Endodermal cell (in vitro differentiated cells): ENCODE data around the gene RPL32. TPM values are rescaled to one million over a fixed set of nuclear protein-coding genes. Genes with fewer than 3 reads are reported as not detected.

Experiments used
- DNase-seq: peaks from one replicate; pipeline ENCODE4 v3.0.0-alpha.2; 2017
- H3K27ac ChIP-seq: 2 replicates; pipeline ENCODE4 v1.5.1; 2013; ENCODE audit warnings: mild to moderate bottlenecking, low read depth, low read length, moderate library complexity
- H3K27me3 ChIP-seq: 2 replicates; pipeline ENCODE4 v1.6.1; 2013; ENCODE audit warnings: mild to moderate bottlenecking, low read length, moderate library complexity; ENCODE audit not compliant: insufficient read depth, control insufficient read depth, poor library complexity, severe bottlenecking
- H3K36me3 ChIP-seq: 2 replicates; pipeline ENCODE4 v1.7.0; 2013; ENCODE audit warnings: mild to moderate bottlenecking, low read length, moderate library complexity; ENCODE audit not compliant: control insufficient read depth, insufficient read depth
- H3K4me1 ChIP-seq: one replicate; pipeline ENCODE4 v1.7.0; 2013; ENCODE audit warnings: low read length; ENCODE audit not compliant: control insufficient read depth, insufficient read depth
- H3K4me3 ChIP-seq: 2 replicates; pipeline ENCODE4 v1.5.1; 2013; ENCODE audit warnings: mild to moderate bottlenecking, low read length, moderate library complexity
- H3K9ac ChIP-seq: 2 replicates; pipeline ENCODE4 v1.6.1; 2013; ENCODE audit warnings: mild to moderate bottlenecking, low read length, moderate library complexity; ENCODE audit not compliant: poor library complexity, severe bottlenecking; ENCODE audit errors: extremely low read depth
- H3K9me3 ChIP-seq: 2 replicates; pipeline ENCODE4 v1.6.1; 2013; ENCODE audit warnings: mild to moderate bottlenecking, low read length, moderate library complexity; ENCODE audit not compliant: control insufficient read depth
- H3K27ac Mint-ChIP-seq: 2 replicates; pipeline ENCODE4 v1.8.0; 2020; ENCODE audit warnings: mixed read lengths
- H3K27me3 Mint-ChIP-seq: 2 replicates; pipeline ENCODE4 v1.8.0; 2021; ENCODE audit warnings: mild to moderate bottlenecking, mixed read lengths; ENCODE audit not compliant: insufficient read depth
- H3K36me3 Mint-ChIP-seq: 2 replicates; pipeline ENCODE4 v1.8.0; 2020; ENCODE audit warnings: low read depth, mixed read lengths
- H3K4me1 Mint-ChIP-seq: 2 replicates; pipeline ENCODE4 v1.8.0; 2020; ENCODE audit warnings: mixed read lengths
- H3K4me3 Mint-ChIP-seq: 2 replicates; pipeline ENCODE4 v1.8.0; 2020; ENCODE audit warnings: mild to moderate bottlenecking, moderate library complexity, mixed read lengths
- H3K9me3 Mint-ChIP-seq: 2 replicates; pipeline ENCODE4 v1.8.0; 2020; ENCODE audit warnings: mild to moderate bottlenecking, mixed read lengths
- CTCF ChIP-seq: fragments of 200-600 bp; sonication (generic); conservative IDR thresholded peaks from 2 replicates; pipeline ENCODE4 v1.5.0; 2021; ENCODE audit warnings: antibody characterized with exemption, mild to moderate bottlenecking
- WGBS, 2 experiments: methylation state at CpG; one replicate each; pipeline versions ENCODE4 v1.1.5 to v1.1.7; 2013; ENCODE audit warnings: missing lambda C conversion rate in 2 of 2, mixed read lengths in 1 of 2; ENCODE audit not compliant: insufficient coverage in 1 of 2, insufficient read length in 1 of 2; 5-methylcytosine and 5-hydroxymethylcytosine counted together
- total RNA-seq, 2 donors: library from RNA; stranded (reverse); fragmentation: NEBNext Ultra II Directional in 1 of 2; extraction: Animal tissue kit (Norgen Biotek cat#: 25700) in 1 of 2; gene quantifications; 2 replicates in 1 of 2; 3 replicates in 1 of 2; pipeline ENCODE4 v1.2.1, GENCODE V29; 2021

The RPL32 gene
- total RNA-seq, 2 donors from 2014 or later: 1,362 to 1,580 TPM

- WGBS, 2 experiments: 90% methylated on average over 3 of the region's 3 CpGs
- no peak overlapping the region for H3K27ac Mint-ChIP-seq
- H3K4me1 Mint-ChIP-seq: no peaks in the 10 kb centered on the region
- peaks cover 16% of the 10 kb centered on the region for H3K27me3 ChIP-seq
- no peak overlapping the region for H3K27ac ChIP-seq
- H3K9me3 Mint-ChIP-seq: peaks cover 18% of the 10 kb centered on the region
- no peaks in the 10 kb centered on the region for H3K36me3 ChIP-seq
- no peaks in the 10 kb centered on the region for H3K4me1 ChIP-seq
- H3K4me3 Mint-ChIP-seq: no peak overlapping the region
- no peaks in the 10 kb centered on the region for H3K36me3 Mint-ChIP-seq
- no peak for TF ChIP-seq CTCF
- DNase-seq: no peak
- peaks cover 36% of the 10 kb centered on the region for H3K27me3 Mint-ChIP-seq
- no peak overlapping the region for H3K4me3 ChIP-seq
- no peaks in the 10 kb centered on the region for H3K9me3 ChIP-seq
- no peak overlapping the region for H3K9ac ChIP-seq
Observed at GRCh38 chr3:12852201-12852600, 10.8 kb upstream of the RPL32 start.

GRCh38 chr3:12845811-12846210, 4.4 kb upstream of the RPL32 start:
- 80 to 82% methylated on average over 1 of the region's 1 CpG for WGBS, 2 experiments
- no peak for TF ChIP-seq CTCF
- Histone ChIP-seq H3K36me3 (no peaks in the 10 kb centered on the region), H3K27me3 (no peaks in the 10 kb centered on the region), H3K9me3 (no peaks in the 10 kb centered on the region), H3K9ac (no peak overlapping the region), H3K4me3 (no peak overlapping the region), H3K27ac (no peak overlapping the region), H3K4me1 (no peaks in the 10 kb centered on the region)
- Mint-ChIP-seq H3K27me3 (no peaks in the 10 kb centered on the region), H3K9me3 (peaks cover 25% of the 10 kb centered on the region), H3K36me3 (peaks cover 1% of the 10 kb centered on the region), H3K27ac (no peak overlapping the region), H3K4me1 (no peaks in the 10 kb centered on the region), H3K4me3 (no peak overlapping the region)
- DNase-seq: no peak

- Mint-ChIP-seq H3K27ac (no peak overlapping the region), H3K4me3 (no peak overlapping the region), H3K4me1 (peaks cover 31% of the 10 kb centered on the region), H3K9me3 (peaks cover 16% of the 10 kb centered on the region), H3K36me3 (peaks cover 35% of the 10 kb centered on the region), H3K27me3 (no peaks in the 10 kb centered on the region)
- Histone ChIP-seq H3K27ac (no peak overlapping the region), H3K9me3 (no peaks in the 10 kb centered on the region), H3K9ac (no peak overlapping the region), H3K27me3 (no peaks in the 10 kb centered on the region), H3K36me3 (peaks cover 31% of the 10 kb centered on the region), H3K4me1 (peaks cover 10% of the 10 kb centered on the region), H3K4me3 (no peak overlapping the region)
- no peak for TF ChIP-seq CTCF
- no peak for DNase-seq
- WGBS, 2 experiments: 91 to 97% methylated on average over 4 of the region's 4 CpGs
Observed at GRCh38 chr3:12842469-12842868, 1.1 kb upstream of the RPL32 start.
